GM18502 (cell line): Measurements from ENCODE around the gene CCDC81.
"Not testable (repeated sequence)": the region's sequence is repeated elsewhere in the genome, so short reads cannot be mapped to it uniquely, and the experiment has no call there.

Experiments used
- ATAC-seq: cut with Tn5 transposase; IDR thresholded peaks from one replicate; pipeline ENCODE4 v1.9.1; 2021; ENCODE audit warnings: mild to moderate bottlenecking; ENCODE audit not compliant: unreplicated experiment, poor library complexity

CCDC81 gene

DNA sequence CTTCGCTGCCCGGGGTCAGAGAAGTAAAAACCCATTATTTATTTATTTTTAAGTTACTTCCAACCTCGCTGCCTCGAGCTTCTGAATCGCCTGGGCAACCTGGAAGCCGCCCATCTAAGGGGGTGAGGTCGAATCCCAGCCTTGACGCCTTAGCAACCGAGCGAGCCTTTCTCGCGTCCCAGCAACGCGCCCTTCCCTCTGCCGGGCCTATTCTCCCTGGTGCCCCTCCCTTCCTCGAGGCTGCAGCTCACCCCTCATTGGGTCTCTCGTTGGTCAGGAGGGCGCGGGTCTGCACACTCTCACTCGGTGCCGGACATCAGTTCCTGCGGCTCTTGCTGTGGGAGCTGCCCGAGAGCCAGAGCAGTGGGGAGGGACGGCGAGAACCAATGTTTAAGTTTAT lies at the start of gene CCDC81:
Gene CCDC81 (plus strand): TSS at position 302 of the 400 bp plus-strand sequence. CDS start 277 bp downstream, outside the sequence.
- ATAC-seq, result no peak

DNA sequence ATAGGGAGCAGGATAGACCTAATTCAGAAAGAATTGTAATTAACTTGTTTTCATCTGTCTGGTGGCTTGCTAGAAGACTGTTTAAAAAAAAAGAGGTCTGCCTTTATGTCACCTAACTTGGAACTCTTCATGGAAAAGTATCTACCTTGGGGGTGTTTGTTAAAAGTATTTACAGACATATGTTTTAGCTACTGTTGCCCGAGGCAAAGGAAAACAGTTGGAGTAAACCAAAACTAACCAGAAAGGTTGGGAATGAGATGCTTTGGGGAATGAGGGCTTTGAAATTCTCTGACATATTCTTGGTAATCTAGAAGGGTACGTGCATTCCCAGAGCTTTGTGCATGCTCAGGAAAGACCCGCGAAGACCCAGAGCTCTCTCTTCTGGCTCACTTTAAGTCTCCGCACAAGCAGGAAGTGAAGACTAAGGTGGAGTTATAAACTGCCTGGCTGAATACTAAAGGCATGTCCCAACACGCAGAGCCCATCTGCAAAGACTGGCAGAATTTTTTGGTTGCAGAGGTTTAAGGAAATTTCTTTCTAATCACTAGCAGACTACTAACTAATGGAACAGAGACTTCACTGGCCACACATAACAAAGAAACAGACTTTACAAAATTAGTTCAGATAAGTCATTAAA lies 39.4 kb upstream of the CCDC81 start:
- no peak for ATAC-seq

DNA sequence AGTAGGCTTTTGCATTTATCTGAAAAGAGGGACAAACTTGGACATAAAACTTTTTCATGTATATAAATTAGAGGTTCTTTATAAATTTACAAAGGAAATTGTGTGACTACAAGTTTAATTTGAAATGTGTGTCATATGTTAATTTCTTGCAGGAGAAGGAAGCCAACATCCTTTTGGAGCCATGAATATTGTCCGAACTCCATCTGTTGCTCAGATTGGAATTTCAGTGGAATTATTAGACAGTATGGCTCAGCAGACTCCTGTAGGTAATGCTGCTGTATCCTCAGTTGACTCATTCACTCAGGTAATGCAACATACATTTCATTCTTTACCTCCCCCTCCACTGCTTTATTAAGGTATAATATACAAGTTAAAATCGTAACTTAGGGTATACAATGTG lies 37.5 kb upstream of the CCDC81 start:
- ATAC-seq, result no peak

DNA sequence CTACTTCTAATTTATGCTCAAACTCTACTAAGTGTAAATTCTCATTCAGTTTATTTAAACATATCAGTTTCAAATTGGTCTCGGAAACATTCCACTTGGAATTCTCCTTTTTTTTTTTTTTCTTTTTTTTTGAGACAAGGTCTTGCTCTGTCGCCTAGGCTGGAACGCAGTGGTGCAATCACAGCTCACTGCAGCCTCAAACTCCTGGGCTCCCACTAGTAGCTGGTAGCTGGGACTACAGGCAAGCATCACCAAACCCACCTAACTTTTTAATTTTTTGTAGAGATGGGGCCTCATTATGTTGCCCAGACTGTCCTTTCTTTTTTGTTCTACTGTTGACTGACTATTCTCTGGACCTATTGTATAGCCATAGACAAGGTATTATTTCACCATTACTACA lies 33.3 kb upstream of the CCDC81 start:
- ATAC-seq, result no peak

DNA sequence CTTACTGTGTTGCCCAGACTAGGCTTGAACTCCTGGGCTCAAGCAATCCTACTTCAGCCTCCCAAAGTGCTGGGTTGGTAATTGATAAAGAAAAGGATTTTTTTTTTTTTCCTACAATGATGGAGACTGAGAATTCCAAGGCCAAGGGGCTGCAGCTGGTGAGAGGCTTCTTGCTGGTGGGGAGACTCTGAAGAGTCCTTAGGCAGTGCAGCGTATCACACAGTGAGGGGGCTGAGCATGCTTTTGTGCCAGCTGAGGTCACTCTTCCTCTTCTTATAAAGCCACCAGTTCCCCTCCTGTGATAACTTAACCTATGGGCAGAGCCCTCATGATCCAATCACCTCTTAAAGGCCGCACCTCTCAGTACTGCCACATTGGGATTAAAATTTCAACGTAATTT lies 28.2 kb upstream of the CCDC81 start:
- ATAC-seq, result no peak

DNA sequence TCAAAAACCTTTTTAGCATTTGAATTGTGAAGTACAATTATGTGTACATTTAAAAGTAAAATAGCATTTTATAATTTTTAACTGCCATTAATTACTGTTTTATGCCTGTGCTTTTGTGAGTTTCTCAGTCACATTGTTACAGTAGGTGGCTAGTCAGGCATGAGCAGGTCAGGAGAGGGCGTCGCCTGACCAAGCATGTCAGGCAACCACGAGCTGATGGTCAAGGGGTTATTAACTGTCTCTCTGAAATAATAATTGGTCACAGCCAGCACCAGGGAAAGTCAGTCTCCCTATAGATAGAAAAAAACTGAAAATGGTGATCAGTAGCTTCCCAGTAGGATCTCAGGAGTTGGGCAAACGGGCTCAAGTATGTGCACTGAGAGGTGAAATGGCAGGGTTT lies 19.4 kb upstream of the CCDC81 start:
- ATAC-seq, result no peak

DNA sequence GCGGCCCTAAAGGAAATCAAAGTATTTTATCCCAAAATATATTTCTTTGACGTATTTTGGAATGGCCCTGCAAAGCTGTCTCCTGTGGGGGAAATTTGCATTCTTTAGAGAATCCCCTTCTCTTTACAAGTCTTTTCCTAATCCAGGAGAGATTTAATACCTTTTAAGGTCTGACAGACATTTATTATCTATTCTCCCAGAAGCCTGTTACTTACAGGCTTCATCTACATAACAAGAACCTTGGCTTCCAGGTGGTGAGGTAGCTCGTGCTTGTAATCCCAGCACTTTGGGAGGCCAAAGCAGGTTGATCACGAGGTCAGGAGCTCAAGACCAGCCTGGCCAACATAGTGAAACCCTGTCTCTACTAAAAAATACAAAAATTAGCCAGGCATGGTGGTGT lies 17.3 kb upstream of the CCDC81 start:
- not testable (repeated sequence) for ATAC-seq

DNA sequence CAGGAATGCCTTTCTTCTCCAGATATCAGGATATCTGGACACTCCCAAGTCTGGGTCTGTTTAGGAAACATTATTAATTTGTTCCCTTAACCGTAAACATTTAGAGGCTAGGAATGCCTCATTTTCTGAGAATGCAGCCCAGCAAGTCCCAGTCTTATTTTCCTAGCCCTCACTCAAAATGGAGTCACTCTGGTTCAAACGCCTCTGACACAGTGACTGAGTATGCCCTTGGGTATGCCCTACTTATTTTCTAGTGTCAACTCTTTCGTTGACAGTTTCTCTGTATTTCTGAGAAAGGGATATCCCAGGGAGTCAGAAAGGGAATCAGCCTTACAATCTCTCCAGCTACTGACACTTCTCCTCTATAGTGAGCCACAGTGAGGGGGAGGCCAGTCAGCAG lies 16.0 kb upstream of the CCDC81 start:
- ATAC-seq, result no peak

DNA sequence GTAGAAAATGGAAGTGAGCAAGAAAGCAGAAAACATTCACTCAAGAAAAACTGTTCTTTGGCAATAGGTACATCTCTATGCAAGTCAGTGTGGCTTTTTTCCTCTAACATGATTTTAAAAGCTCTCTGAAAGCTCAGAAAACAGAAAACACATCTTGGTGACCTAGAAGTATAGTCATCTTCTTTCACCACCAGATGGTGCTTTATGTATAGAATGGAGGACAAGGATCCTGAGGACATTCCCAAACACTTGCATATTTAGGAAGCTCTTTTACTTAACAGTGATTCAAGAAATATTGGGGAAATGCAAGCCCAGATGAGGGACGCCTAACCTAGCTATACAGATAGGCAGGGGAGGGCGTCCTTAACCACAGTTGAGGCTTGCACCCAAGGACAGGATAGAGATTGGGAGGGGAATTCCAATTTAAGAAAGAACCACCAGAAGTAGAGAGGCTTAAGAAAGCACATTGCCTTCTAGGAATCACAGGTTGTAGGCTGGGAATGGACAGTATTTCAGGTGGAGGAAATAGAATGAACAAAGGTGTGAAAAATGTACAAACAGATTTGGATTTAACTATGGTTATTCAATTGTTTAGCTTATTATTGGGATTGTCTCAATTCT lies 13.8 kb upstream of the CCDC81 start:
- no peak for ATAC-seq

DNA sequence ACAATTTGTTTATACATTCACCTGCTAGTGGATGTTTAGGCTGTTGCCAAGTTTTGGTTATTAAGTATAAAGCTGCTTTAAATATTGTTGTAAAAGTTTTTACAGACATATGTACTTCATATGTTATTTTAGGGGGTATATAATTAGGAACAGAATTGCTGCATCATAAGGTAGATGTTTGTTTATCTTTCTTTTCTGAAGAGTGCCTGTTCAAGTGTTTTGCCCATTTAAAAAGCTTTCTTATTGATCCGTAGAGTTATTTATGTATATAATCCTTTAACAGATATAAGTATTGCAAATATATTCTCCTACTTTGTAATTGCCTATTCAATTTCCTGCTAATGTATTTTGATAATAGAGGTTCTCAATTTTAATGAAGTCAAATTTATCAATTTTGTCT lies 11.3 kb upstream of the CCDC81 start:
- ATAC-seq, result no peak

DNA sequence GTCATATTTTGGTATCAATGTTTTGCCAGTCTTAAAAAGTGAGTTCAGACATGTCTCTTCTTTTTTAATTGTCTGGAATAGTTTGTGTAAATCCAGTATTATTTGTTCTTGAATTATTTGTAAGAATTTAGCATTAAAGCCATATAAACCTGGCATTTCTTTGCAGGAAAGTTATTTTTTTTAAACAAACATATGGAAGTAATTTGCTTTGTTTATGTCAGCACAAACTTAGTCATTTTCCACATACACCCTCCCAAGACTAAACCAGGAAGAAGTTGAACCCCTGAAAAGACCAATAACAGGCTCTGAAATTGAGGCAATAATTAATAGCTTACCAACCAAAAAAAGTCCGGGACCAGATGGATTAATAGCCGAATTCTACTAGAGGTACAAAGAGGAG lies 9.1 kb upstream of the CCDC81 start:
- no peak for ATAC-seq

DNA sequence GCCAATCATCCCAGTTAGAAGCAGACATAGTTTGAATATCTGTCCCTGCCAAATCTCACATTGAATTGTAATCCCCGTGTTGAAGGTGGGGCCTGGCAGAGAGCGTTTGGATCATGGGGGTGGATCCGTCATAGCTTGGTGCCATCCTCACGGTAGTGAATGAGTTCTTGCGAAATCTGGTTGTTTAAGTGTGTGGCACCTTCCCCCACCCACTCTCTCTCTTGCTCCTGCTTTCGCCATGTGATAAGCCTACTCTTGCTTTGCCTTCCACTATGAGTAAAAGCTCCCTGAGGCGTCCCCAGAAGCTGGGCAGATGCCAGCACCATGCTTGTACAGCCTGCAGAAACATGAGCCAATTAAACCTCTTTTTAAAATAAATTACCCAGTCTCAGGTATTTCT lies 5.0 kb upstream of the CCDC81 start:
- no peak for ATAC-seq

DNA sequence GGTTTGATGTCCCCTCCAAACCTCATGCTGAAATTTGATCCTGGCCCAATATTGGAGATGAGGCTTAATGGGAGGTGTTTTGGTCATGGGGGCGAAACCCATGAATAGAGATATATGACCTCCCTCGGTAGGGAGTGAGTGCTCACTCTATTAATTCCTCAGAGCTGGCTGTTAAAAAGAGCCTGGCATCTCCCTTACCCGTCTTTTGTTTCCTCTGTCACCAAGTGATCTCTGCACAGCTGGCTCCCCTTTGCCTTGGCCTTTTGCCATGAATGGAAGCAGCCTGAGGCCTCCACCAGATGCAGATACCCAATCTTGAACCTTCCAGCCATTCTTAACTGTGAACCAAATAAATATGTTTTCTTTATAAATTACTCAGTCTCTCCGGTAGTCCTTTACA lies 4.5 kb upstream of the CCDC81 start:
- ATAC-seq, result no peak

DNA sequence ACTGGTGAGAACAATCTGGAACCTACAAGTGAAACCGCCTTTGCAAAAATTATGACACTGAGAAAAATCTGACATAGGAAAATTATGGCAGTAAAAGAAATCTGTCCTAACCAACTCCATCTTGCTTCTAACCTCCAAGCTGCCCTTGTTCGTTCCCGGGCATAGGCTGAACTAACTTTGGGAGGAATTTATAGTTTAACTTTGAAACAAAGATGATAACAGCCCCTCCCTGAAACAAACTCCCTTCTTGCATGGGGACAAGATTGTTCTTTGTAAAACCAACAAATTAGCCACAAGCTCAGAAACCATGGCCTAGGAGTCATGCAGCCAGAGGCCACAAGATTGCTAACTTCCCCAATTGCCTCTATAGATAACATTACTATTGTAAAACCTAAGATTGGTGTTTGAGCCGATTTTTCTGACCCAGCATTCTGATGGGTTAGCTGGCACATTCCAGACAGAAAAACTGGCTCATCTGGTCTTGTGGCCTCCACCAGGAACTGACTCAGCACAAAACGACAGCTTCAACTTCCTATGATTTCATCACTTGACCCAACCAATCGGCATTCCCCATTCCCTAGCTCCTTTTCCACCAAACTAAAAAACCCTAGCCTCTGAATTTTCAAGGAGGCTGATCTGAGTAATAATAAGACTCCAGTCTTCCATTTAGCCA lies 3.6 kb upstream of the CCDC81 start:
- no peak for ATAC-seq

DNA sequence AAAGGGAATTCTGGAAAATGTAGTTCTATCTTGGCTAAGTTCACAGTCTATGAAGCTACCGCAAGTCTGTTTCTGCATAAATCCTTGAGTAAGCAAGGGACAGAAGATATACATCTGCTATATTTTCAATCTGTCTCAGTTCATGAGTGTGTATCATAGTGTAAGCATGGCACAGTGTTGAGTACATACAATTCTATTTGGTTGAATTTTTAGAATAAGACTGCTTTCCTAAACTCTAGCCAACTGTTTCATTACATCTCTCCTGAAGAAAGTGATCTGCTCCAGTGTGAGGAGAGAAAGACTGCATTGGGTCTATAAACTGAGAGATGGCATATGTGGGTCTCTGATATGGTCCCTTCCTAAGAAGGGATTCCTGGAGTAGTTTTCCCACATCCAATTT lies 2.6 kb upstream of the CCDC81 start:
- ATAC-seq, result no peak

DNA sequence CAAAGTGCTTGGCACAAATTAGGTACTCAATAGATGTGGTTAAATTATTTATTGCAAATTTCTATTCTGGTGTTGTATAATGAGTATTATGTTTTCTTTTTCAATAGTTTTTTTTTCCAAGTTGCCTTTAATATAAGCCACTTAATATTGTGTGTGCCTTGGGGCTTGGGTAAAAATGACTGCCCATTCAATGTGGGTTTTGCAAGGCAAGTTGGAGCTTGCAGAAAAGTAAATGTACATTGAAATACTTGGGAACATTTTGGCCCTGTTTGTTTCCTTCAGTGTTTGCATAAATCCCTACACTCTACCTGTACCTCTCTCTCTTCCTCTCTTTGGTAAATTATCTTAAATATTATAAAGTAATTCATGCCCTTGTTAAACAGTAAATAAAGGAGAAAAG lies 2.1 kb upstream of the CCDC81 start:
- ATAC-seq, result no peak

DNA sequence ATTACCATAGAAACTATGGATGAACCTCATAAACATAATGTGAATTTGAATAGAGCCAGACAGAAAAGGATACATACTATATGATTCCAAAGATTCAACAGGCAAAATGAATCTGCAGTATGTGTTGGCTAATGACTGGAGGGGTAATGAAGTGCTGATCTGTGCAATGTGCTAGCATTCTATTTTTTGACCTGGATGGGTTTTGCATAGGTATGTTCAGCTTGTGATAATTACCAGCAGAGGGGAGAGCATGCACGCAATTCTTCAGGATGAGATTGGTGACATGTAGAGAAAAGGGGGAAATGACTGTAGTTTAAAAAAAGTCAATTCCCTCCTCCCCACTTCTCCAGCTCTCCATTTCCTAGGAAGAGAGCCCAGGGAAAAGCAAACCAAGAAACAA lies 618 bp upstream of the CCDC81 start:
- ATAC-seq, result no peak

DNA sequence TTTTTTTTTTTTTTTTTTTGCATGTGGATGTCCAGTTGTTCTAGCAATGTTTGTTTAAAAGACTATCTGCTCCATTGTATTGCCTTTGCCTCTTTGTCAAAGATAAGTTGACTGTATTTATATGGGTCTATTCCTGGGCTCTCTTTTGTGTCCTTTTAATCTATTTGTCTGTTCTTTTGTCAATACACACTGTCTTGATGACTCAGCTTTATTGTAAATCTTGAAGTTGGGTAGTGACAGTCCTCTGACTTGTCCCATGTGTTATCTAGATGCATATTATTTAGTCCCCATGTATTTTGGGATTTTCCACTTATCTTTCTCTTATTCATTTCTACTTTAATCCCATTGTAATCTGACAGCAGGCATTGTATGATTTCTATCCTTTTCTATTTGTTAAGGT lies 3.3 kb downstream of the CCDC81 start:
- ATAC-seq, result no peak

DNA sequence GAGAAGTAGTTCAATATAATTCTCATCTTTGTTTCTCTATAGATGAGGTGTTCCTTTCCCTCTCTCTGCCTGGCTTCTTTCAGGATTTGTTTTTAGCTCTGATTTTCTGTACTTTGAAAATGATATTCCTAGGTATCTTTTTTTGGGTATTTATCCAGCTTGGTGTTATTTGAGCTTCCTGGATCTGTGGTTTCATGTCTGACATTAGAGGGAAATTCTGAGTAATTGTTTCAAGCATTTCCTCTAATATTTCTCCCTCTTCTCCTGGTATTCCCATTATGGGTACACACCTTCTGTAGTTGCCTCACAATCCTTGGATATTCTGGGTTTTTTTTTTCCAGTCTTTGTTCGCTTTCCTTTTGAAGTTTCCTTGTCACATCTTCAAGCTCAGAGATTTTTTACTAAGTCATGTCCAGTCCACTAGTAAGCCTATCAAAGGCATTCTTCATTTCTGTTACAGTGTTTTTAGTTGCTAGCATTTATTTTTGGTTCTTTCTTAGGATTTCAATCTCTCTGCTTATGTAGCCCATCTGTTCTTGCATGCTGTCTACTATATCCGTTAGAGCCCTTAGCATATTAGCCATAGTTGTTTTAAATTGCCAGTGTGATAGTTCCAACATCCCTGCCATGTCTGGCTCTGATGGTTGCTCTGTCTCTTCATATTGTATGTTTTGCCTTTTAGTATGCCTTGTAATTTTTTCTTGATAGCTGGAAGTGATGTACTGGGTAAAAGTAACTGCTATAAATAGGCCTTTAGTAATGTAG lies 5.8 kb downstream of the CCDC81 start:
- no peak for ATAC-seq

DNA sequence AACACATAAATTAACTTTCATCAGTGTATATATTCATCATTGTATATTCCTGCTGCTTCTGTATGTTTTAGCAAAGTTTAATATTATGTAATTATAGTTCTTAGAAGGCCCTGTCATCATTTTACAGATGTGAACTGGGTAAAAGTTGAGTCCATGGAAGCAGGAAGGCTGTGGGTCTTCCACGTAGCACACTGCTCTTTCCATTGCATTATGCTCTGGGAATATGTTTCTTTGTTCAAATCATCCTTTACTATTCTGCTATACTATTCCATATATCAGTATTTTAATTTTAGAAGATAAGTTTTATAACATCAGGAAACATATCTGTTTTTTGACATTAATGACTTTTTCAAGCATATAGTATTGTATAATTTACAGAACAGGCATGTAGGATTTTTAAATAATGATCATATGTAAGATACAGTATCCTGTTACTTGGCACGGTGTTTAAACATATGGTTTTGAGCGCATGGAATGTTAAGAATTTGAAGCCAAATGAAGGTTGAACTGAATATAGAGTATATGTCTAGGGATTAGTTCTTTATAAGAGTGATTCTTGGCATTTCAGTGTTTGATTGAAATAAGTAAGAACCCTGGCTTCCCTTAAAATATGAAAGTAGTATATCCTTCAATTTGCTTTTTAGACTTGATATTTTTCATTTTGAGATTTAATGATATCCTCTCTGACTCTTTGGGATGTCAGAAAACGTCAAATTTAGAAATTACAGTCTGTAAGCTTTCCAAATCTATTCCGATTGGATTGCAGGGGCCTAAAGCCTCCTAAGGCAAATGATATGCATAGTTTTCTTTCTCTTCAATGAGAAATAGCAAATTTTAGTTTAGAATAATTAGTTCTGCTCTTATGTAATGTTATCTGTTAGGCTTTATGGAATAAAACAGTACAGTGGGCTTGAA lies 8.6 kb downstream of the CCDC81 start:
- ATAC-seq, result no peak
